ENCODE data around the gene POU2F2.

DNA sequence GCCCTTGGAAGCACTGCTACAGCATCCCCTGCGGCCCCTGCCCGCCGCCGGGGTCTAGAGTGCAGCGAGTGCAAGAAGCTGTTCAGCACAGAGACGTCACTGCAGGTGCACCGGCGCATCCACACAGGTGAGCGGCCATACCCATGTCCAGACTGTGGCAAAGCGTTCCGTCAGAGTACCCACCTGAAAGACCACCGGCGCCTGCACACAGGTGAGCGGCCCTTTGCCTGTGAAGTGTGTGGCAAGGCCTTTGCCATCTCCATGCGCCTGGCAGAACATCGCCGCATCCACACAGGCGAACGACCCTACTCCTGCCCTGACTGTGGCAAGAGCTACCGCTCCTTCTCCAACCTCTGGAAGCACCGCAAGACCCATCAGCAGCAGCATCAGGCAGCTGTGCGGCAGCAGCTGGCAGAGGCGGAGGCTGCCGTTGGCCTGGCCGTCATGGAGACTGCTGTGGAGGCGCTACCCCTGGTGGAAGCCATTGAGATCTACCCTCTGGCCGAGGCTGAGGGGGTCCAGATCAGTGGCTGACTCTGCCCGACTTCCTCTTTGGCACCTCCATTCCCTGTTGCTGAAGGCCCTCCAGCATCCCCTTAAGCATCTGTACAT is 51.4 kb downstream of the POU2F2 start:
- TF ChIP-seq POLR2A (IDR thresholded peaks at IDR 0.05): no peak
- TF ChIP-seq, protein P1, sequence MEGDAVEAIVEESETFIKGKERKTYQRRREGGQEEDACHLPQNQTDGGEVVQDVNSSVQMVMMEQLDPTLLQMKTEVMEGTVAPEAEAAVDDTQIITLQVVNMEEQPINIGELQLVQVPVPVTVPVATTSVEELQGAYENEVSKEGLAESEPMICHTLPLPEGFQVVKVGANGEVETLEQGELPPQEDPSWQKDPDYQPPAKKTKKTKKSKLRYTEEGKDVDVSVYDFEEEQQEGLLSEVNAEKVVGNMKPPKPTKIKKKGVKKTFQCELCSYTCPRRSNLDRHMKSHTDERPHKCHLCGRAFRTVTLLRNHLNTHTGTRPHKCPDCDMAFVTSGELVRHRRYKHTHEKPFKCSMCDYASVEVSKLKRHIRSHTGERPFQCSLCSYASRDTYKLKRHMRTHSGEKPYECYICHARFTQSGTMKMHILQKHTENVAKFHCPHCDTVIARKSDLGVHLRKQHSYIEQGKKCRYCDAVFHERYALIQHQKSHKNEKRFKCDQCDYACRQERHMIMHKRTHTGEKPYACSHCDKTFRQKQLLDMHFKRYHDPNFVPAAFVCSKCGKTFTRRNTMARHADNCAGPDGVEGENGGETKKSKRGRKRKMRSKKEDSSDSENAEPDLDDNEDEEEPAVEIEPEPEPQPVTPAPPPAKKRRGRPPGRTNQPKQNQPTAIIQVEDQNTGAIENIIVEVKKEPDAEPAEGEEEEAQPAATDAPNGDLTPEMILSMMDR (IDR thresholded peaks at IDR 0.05): no peak
